GM19395 (cell line): ENCODE measurements around the gene SLC8A1.

Source experiments
- ATAC-seq: cut with Tn5 transposase; IDR thresholded peaks from one replicate; pipeline ENCODE4 v1.9.1; 2021; ENCODE audit warnings: mild to moderate bottlenecking, moderate library complexity; ENCODE audit not compliant: unreplicated experiment

SLC8A1 gene

GRCh38 chr2:40281021-40281940, 170.6 kb downstream of the SLC8A1 start:
- ATAC-seq = no peak

GRCh38 chr2:40279482-40279881, 172.4 kb downstream of the SLC8A1 start:
- no peak for ATAC-seq

GRCh38 chr2:40279001-40279400, 172.9 kb downstream of the SLC8A1 start:
- no peak for ATAC-seq

DNA sequence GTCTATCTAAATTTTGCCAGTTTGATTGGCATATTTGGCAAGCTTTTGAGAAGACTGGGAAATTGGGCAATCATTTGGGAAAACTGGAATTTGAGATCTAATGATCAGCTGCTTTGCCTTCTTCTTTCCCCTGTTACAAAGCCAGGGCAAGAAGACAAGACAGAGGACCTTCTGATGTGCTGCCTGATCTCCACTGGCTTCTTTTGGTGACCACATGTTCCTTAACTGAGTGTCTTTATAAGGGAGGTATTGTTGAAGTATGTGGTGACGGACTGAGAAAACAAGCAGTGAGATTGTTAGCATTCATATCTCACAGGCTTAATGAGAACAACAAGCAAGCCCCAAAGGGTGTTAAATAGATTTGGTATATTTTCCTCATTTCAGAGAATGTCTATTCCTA, 175.8 kb downstream of the SLC8A1 start:
- no peak for ATAC-seq

- no peak for ATAC-seq
Observed at GRCh38 chr2:40274270-40274669, 177.6 kb downstream of the SLC8A1 start.

DNA sequence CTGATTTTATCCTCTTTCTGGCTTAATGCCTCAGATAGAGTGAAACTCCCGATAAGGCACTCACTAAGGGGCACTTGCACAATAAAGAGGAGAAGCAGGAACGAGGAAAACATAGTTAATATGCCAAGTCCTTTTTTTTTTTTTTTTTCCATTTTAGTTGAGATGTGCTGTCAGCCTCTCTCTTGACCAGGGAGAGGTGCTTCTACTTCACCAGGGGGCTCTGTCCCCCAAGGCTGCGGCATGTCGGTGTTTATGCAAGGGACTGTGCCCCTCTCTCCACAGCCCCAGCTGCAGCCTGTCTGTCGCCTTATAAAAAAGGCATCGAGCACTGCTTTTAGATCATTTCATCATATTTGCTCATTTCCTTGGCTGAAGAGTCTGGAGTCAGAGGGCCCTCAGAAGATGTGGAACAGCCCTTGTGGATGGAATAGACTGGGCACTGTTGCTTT, 178.1 kb downstream of the SLC8A1 start:
- ATAC-seq = no peak

- no peak for ATAC-seq
Observed at GRCh38 chr2:40271094-40271493, 180.8 kb downstream of the SLC8A1 start.

DNA sequence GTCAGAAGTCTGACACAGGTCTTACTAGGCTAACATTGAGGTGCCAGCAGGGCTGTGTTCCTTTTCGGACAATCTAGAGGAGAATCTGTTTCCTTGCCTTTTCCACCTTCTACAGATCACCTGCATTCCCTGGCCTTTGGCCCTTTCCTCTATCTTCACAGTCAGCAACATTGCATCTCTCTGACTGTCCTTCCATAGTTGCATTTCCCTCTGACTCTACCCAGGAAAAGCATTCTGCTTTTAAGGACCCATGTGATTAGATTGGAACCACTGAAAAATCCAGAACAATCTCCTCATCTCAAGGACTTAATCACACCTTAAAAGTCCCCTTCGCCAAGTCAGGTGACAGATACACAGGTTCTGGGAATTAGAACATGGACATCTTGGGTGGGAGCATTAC, 181.5 kb downstream of the SLC8A1 start:
- ATAC-seq = no peak

GRCh38 chr2:40268566-40268965, 183.3 kb downstream of the SLC8A1 start:
- no peak for ATAC-seq

GRCh38 chr2:40266201-40266600, 185.7 kb downstream of the SLC8A1 start:
- no peak for ATAC-seq

GRCh38 chr2:40265602-40266001, 186.3 kb downstream of the SLC8A1 start:
- no peak for ATAC-seq

DNA sequence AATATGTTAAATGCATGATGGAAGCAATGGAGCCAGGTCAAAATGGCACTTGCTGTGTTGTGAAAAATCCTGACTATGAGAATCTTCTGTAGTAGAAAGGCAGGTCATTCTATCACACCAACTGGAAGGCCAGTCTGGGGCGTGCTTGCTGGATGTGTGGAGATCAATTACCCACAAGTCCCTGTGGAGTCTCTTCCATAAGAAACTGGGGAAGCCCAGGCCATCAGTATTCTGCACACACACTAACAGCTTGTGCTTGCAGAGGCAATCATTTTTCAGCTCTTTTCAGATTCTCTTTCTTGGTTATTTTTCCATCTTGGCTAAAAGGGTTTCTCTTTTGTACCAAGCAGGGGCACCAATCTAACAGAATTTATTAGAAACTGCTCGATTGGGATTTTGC, 190.8 kb downstream of the SLC8A1 start:
- no peak for ATAC-seq

DNA sequence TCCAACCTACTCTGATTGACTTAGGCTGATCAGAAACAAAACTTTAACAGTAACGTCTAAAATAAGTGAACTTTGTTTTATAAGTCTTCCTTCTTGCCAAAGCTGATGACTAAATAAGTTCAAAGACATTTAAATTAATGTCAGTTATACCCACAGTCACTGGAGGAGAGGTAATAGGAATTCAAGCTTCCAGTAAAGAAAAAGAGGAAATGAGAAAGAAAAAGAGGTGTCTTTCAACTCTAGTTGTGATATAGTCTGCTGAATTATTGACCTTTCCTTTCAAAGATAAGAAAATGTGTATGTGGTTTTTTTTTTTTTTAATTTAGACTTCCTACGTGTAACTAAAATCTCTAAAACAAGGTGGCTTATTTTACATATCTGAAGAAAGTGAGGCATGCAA, 191.5 kb downstream of the SLC8A1 start:
- peak; percentile 49 for ATAC-seq

DNA sequence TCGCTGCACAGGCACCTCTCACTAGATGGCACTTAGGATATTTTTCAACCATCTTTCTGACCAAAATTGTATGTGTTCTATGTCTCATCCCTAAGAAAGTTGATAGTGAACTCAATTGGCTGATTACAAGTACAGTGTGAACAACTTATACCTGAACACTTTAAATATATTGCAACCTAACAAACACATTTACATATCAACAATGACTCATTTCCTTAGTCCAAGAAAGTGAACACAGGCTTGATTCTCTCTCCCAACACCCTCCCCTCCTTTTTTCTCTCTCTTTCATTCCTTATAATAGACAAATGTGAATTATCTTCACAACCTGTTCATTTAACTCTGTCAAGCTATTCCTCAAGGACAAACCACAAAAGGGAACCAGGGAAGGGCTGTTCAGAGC, 192.0 kb downstream of the SLC8A1 start:
- no peak for ATAC-seq

DNA sequence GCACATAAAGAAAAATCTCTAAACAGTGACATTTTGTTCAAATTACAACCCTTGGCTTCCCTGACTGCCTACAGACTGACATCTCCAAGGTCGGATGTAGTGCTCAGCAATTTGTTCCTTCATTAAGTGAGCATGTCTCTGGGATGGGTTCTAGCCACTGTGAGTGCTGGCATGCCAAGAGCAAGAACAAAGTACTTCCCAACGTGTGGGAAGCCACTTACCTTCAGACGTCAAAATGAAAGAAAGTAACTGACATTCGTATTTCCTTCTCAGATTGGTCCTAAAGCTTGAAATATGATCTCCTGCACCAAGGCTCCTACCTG, 193.8 kb downstream of the SLC8A1 start:
- ATAC-seq = no peak

DNA sequence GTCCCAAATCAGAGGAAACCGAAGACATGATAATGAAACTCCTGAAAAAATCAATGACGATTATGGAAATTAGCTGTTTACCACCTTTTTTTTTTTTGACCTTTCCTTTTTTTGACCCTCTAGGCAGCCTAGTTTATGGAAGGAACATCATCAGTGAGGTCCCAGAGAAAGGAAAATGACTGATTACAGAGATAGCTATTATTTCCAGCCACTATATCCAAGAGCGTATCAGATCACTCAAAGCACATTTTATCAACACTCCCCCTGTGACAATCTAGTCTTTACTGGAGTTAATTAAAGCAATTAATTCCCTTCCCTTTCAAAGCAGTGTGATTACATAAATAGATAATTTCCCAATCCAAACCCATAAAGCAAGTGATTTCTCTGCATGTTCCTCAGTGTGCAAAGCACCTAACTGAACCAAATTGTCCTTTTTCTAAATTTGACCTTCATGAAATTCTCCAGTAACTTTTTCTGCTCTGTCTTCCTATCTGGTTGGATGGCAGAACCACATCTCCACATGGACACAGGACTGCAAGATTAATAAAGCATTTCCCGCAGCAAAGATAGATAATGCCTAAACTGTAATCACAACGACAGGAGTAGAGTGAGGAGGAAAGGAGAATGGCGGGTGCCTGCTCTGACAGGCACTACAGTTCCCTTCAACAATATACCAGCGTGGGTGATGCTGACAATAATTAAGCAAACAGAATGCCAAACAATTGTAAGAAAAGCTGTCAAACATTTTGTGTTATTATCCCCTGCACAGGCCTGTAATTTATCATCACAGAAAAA, 194.4 kb downstream of the SLC8A1 start:
- no peak for ATAC-seq

DNA sequence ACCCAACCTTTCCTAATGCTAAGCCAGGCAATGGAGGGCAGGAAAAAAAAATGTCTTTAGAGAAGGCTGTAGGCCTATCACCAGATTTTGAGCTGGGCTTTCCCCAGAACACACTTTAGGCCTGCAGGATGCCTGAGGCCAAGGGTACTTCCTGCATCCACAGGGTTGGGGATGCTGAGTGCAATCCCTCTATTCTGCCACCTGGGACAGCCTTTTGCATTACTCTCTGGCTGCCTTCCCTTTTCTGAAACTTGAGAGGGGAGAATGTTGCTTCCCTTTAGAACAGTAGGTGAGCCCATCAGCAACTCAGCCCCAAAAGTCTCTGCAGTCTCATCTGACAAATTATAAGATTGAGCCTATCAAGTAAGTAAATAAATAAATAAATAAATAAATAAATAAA, 195.2 kb downstream of the SLC8A1 start:
- no peak for ATAC-seq

GRCh38 chr2:40256008-40256407, 195.9 kb downstream of the SLC8A1 start:
- no peak for ATAC-seq

- ATAC-seq = no peak
Observed at GRCh38 chr2:40255103-40255502, 196.8 kb downstream of the SLC8A1 start.

DNA sequence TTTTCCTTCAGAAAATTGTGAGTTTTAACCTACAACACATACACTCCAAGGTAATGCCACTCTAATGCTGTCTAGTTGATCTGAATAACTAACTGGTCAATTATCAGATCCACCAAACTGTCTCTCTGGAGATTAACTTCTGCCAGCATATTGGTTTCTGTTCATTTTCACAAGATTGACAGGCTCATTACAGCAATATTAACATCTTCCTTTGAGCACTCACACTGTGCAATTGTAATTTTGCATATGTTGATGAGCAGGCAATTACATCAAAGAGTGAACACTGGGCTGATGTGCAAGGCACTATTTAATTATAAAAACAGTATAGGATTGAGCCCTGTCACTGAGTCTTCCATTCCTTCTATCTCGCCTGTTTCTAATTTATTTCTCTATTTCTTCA, 197.3 kb downstream of the SLC8A1 start:
- ATAC-seq = no peak

GRCh38 chr2:40251137-40251536, 200.8 kb downstream of the SLC8A1 start:
- no peak for ATAC-seq

GRCh38 chr2:40249577-40249976, 202.3 kb downstream of the SLC8A1 start:
- no peak for ATAC-seq
